HepG2 (cell line): ENCODE measurements around the gene OST4. TPM values are rescaled to one million over a fixed set of nuclear protein-coding genes. Genes with fewer than 3 reads are reported as not detected.

Experiments used
- HIVEP1 ChIP-seq: sonication (generic); formaldehyde crosslinking; IDR thresholded peaks from 2 replicates; pipeline ENCODE4 v1.4.0; 2020; ENCODE audit warnings: mild to moderate bottlenecking, missing genetic modification reagents
- LRRFIP1 ChIP-seq: sonication (generic); formaldehyde crosslinking; conservative IDR thresholded peaks from 2 replicates; pipeline ENCODE4 v1.4.0; 2020; ENCODE audit warnings: missing genetic modification reagents
- MYPOP ChIP-seq: sonication (generic); formaldehyde crosslinking; IDR thresholded peaks from 2 replicates; pipeline ENCODE4 v1.8.1; 2023; ENCODE audit warnings: mild to moderate bottlenecking, moderate library complexity, missing genetic modification reagents
- PCBP1 ChIP-seq: fragments of 200-400 bp; formaldehyde crosslinking; IDR thresholded peaks from 2 replicates; pipeline ENCODE4 v1.6.1; 2017; ENCODE audit warnings: mild to moderate bottlenecking, low read depth, low read length, borderline replicate concordance
- PRDM4 ChIP-seq: sonication (generic); formaldehyde crosslinking; IDR thresholded peaks from 2 replicates; pipeline ENCODE4 v1.9.0; 2021; ENCODE audit warnings: missing genetic modification reagents, borderline replicate concordance
- PRPF4 ChIP-seq: fragments of 200-400 bp; formaldehyde crosslinking; IDR thresholded peaks from 2 replicates; pipeline ENCODE4 v1.6.1; 2016; ENCODE audit warnings: low read length, low read depth; ENCODE audit not compliant: poor library complexity, severe bottlenecking
- SMAD1 ChIP-seq: sonication (generic); formaldehyde crosslinking; IDR thresholded peaks from 2 replicates; pipeline ENCODE4 v1.4.0; 2020; ENCODE audit warnings: missing genetic modification reagents, low read depth, mild to moderate bottlenecking, borderline replicate concordance
- THYN1 ChIP-seq: sonication (generic); formaldehyde crosslinking; IDR thresholded peaks from 2 replicates; pipeline ENCODE4 v1.8.1; 2023; ENCODE audit warnings: low read depth, mild to moderate bottlenecking, moderate library complexity, missing genetic modification reagents, borderline replicate concordance
- ZBTB14 ChIP-seq: sonication (generic); formaldehyde crosslinking; IDR thresholded peaks from 2 replicates; pipeline ENCODE4 v1.4.0; 2020; ENCODE audit warnings: missing genetic modification reagents
- ZBTB49 ChIP-seq: sonication (generic); formaldehyde crosslinking; IDR thresholded peaks from 2 replicates; pipeline ENCODE4 v1.4.0; 2020; ENCODE audit warnings: missing genetic modification reagents, borderline replicate concordance
- ZFP90 ChIP-seq: sonication (generic); formaldehyde crosslinking; IDR thresholded peaks from 2 replicates; pipeline ENCODE4 v1.8.0; 2022; ENCODE audit warnings: missing genetic modification reagents, mild to moderate bottlenecking, inconsistent platforms, borderline replicate concordance
- ZNF160 ChIP-seq: sonication (generic); formaldehyde crosslinking; IDR thresholded peaks from 2 replicates; pipeline ENCODE4 v1.8.0; 2022; ENCODE audit warnings: mild to moderate bottlenecking, inconsistent platforms, missing genetic modification reagents
- ZNF180 ChIP-seq: sonication (generic); formaldehyde crosslinking; IDR thresholded peaks from 2 replicates; pipeline ENCODE4 v1.4.0; 2020; ENCODE audit warnings: low read depth, missing genetic modification reagents, borderline replicate concordance
- ZNF317 ChIP-seq: sonication (generic); formaldehyde crosslinking; IDR thresholded peaks from 2 replicates; pipeline ENCODE4 v1.5.0; 2020; ENCODE audit warnings: mild to moderate bottlenecking, missing genetic modification reagents
- ZNF546 ChIP-seq: sonication (generic); formaldehyde crosslinking; conservative IDR thresholded peaks from 2 replicates; pipeline ENCODE4 v1.8.1; 2023; ENCODE audit warnings: mild to moderate bottlenecking, missing genetic modification reagents
- ZNF660 ChIP-seq: sonication (generic); formaldehyde crosslinking; IDR thresholded peaks from 2 replicates; pipeline ENCODE4 v1.5.1; 2020; ENCODE audit warnings: mild to moderate bottlenecking, low read depth, missing genetic modification reagents, borderline replicate concordance
- ZNF761 ChIP-seq: sonication (generic); formaldehyde crosslinking; conservative IDR thresholded peaks from 2 replicates; pipeline ENCODE4 v1.4.0; 2020; ENCODE audit warnings: mild to moderate bottlenecking, missing genetic modification reagents
- ZNF766 ChIP-seq: sonication (generic); formaldehyde crosslinking; IDR thresholded peaks from 2 replicates; pipeline ENCODE4 v1.5.0; 2020; ENCODE audit warnings: missing genetic modification reagents, borderline replicate concordance
- polyA plus RNA-seq, 8 experiments: library from polyadenylated mRNA; depleted of rRNA in 3 of 8; stranded (reverse) in 7 of 8; unstranded in 1 of 8; fragments of >200 nt; fragmentation: Illumina TruSeq in 4 of 8; extraction: Trizol in 4 of 8; gene quantifications; 2 replicates each; pipeline versions ENCODE4 v1.2.1 to v1.2.3, GENCODE V29; 2011 to 2016; ENCODE audit warnings: low read depth in 4 of 8, missing spikeins in 1 of 8, mixed read lengths in 1 of 8; ENCODE audit not compliant: insufficient read depth in 1 of 8
- total RNA-seq, 5 experiments: library from RNA; depleted of rRNA; stranded (reverse); fragments of >200 nt; fragmentation: Illumina TruSeq; extraction: Trizol; gene quantifications; 2 replicates each; pipeline ENCODE4 v1.2.3, GENCODE V29; 2016; ENCODE audit warnings: low read depth in 1 of 5

OST4 gene
- total and polyA plus RNA-seq, 2 of the 13 experiments (the other 11 are each of a cell fraction or from before 2014, with no cell fraction given) = 498 to 584 TPM

GRCh38 chr2:27086090-27086723, 14.8 kb upstream of the OST4 start (continued):
- TF ChIP-seq PRDM4 (no peak), ZNF546 (CRISPR knock-in tag) (peak; percentile 22; the same call in 1 of the 2 replicates), PCBP1 (no peak), ZNF761 (0 out of 2 replicates have a peak, but pooled peaks have one; percentile 54), LRRFIP1 (CRISPR knock-in tag) (no peak), ZNF766 (CRISPR knock-in tag) (peak; percentile 39; the same call in 1 of the 2 replicates), MYPOP (CRISPR knock-in tag) (peak; percentile 31; the same call in 1 of the 2 replicates), ZFP90 (CRISPR knock-in tag) (peak; percentile 49; the same call in 1 of the 2 replicates), HIVEP1 (CRISPR knock-in tag) (no peak), ZNF180 (CRISPR knock-in tag) (no peak), THYN1 (CRISPR knock-in tag) (no peak), ZNF660 (no peak), ZNF317 (CRISPR knock-in tag) (no peak), SMAD1 (no peak), ZBTB14 (CRISPR knock-in tag) (peak; percentile 55; the same call in 1 of the 2 replicates), PRPF4 (no peak), ZBTB49 (no peak), ZNF160 (peak; percentile 8; the same call in 1 of the 2 replicates)
